Activated CD8-positive, alpha-beta T cell treated with anti-CD3 and anti-CD28 coated beads for 36 hours (primary cell): ENCODE results near the gene DNASE1L2. TPM values are rescaled to one million over a fixed set of nuclear protein-coding genes. Genes with fewer than 3 reads are reported as not detected.
A peak's percentile ranks its signal among the peaks of the same experiment; 100 is the strongest.

Source experiments
- ATAC-seq: fragments of 200-7000 bp; cut with Tn5 transposase; one replicate; pipeline ENCODE4 v1.10.0; 2021; ENCODE audit warnings: mild to moderate bottlenecking, moderate library complexity
- CTCF ChIA-PET: fragments of 350-600 bp; sonication (Branson Sonifier 250); formaldehyde crosslinking; loops from one replicate; lab custom pipeline; 2021; ENCODE audit warnings: antibody characterized with exemption; lab: Charles Lee
- POLR2A ChIA-PET: fragments of 350-600 bp; sonication (Branson Sonifier 250); formaldehyde crosslinking; loops from one replicate; lab custom pipeline; 2021; ENCODE audit warnings: antibody characterized with exemption; lab: Charles Lee
- DNase-seq: peaks from one replicate; pipeline ENCODE4 v3.0.0-alpha.2; 2020
- H3K27ac Mint-ChIP-seq: one replicate; pipeline ENCODE4 v1.8.0; 2021; ENCODE audit warnings: mild to moderate bottlenecking, mixed read lengths
- H3K27me3 Mint-ChIP-seq: one replicate; pipeline ENCODE4 v1.8.0; 2021; ENCODE audit warnings: mixed read lengths
- H3K36me3 Mint-ChIP-seq: one replicate; pipeline ENCODE4 v1.8.0; 2021; ENCODE audit warnings: low read depth, mixed read lengths
- H3K4me1 Mint-ChIP-seq: one replicate; pipeline ENCODE4 v1.8.0; 2021; ENCODE audit warnings: low read depth, mixed read lengths
- H3K4me3 Mint-ChIP-seq: one replicate; pipeline ENCODE4 v1.8.0; 2021; ENCODE audit warnings: mild to moderate bottlenecking, moderate library complexity, mixed read lengths
- H3K9me3 Mint-ChIP-seq: one replicate; pipeline ENCODE4 v1.8.0; 2021; ENCODE audit warnings: mixed read lengths
- intact Hi-C: fragments of 100-400 bp; cut with micrococcal nuclease; formaldehyde crosslinking; loops from one replicate; pipeline ENCODE4 v1.10.0; 2022
- total RNA-seq, 2 experiments: library from RNA; stranded (reverse); gene quantifications; one replicate each; pipeline ENCODE4 v1.2.3, GENCODE V29; 2021
- TF ChIP-seq, protein P1 (sequence below): fragments of 200-600 bp; IDR thresholded peaks from one replicate; pipeline ENCODE4 v1.8.0; 2022; ENCODE audit warnings: antibody characterized with exemption, mild to moderate bottlenecking

Gene DNASE1L2
- total RNA-seq, 2 experiments from 2014 or later: 0.32 to 0.51 TPM

DNA sequence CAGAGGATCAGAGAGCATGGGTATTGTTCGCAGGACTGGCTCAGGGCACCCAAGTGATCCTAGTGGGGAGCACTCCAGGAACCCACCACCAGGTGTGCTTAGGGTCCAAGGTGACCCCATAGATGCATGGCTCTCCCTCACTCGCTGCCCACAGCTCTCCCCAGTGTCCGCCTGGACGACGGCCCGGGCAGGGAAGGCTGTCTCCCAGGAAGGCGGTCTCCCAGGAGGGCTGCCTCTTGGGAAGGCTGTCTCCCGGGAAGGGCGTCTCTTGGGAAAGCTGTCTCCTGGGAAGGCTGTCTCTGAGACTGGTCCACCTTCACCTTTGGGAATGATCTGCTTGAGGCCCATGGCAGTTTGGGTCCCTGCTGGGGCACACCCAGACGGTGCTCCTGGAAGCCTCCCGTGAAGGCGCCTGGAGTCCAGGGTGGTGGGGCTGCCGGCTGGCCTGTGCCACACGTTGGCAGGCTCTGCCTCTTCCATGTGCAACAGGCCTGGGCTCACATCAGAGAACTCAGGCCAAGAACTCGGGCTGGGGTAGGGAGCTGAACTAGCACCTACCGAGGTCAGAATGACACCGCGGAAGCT is 10.1 kb downstream of the DNASE1L2 start:
- H3K27ac Mint-ChIP-seq: no peak overlapping the region
- CTCF ChIA-PET: interaction anchor here (1.1 kb wide), 1 partner anchor 11 kb away, joined by 3 read pairs; no protein-coding TSS in a partner anchor
- TF ChIP-seq, protein P1, sequence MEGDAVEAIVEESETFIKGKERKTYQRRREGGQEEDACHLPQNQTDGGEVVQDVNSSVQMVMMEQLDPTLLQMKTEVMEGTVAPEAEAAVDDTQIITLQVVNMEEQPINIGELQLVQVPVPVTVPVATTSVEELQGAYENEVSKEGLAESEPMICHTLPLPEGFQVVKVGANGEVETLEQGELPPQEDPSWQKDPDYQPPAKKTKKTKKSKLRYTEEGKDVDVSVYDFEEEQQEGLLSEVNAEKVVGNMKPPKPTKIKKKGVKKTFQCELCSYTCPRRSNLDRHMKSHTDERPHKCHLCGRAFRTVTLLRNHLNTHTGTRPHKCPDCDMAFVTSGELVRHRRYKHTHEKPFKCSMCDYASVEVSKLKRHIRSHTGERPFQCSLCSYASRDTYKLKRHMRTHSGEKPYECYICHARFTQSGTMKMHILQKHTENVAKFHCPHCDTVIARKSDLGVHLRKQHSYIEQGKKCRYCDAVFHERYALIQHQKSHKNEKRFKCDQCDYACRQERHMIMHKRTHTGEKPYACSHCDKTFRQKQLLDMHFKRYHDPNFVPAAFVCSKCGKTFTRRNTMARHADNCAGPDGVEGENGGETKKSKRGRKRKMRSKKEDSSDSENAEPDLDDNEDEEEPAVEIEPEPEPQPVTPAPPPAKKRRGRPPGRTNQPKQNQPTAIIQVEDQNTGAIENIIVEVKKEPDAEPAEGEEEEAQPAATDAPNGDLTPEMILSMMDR: no peak
- intact Hi-C loops: no loop called here
- H3K4me1 Mint-ChIP-seq: peaks cover 5% of the 10 kb centered on the region
- POLR2A ChIA-PET: interaction anchor here (1.2 kb wide), 1 partner anchor 20 kb away, joined by 3 read pairs; no protein-coding TSS in a partner anchor
- H3K4me3 Mint-ChIP-seq: no peak overlapping the region
- H3K27me3 Mint-ChIP-seq: no peaks in the 10 kb centered on the region
- DNase-seq (no peak), ATAC-seq (no peak)
- H3K36me3 Mint-ChIP-seq: peaks cover 18% of the 10 kb centered on the region
- H3K9me3 Mint-ChIP-seq: no peaks in the 10 kb centered on the region

DNA sequence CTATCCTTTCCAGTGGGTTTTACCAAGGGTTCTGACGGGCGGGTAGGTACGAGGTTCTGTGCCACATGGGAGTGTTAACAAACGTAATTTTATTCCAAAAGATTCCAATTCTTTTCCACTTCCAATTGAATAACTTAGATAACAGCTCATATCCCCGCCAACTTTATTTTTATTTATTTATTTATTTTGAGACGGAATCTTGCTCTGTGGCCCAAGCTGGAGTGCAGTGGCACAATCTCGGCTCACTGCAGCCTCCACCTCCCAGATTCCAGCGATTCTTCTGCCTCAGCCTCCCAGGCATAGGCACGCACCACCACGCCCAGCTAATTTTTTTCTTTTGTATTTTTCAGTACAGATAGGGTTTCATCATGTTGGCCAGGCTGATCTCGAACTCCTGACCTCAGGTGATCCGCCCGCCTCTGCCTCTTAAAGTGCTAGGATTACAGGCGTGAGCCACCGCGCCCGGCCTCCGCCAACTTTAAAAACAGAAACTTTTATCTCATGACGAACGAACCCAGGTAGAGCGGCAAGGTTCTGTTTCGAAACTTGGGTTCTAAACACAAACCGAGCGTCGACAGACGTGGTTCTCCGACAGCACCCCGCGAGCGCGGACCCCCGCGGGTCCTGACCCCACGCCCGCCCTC is 14.5 kb downstream of the DNASE1L2 start:
- no peaks in the 10 kb centered on the region for H3K27me3 Mint-ChIP-seq
- peak overlapping the region; percentile 88 for H3K4me3 Mint-ChIP-seq
- DNase-seq (peak; percentile 70), ATAC-seq (no peak)
- ChIA-PET POLR2A (interaction anchor here (0.8 to 3.8 kb wide), 21 partner anchors 9 to 646 kb away, joined by 3 to 59 read pairs (median 5); partner anchors contain the start of genes BRICD5, DNASE1L2, RNPS1 and TRAF7), CTCF (interaction anchor here (0.9 to 3.1 kb wide), 4 partner anchors 12 to 56 kb away, joined by 4 to 24 read pairs (median 10); partner anchors contain the start of gene CASKIN1)
- peaks cover 33% of the 10 kb centered on the region for H3K36me3 Mint-ChIP-seq
- TF ChIP-seq, protein P1: no peak
- H3K27ac Mint-ChIP-seq: peak overlapping the region; percentile 91
- peaks cover 14% of the 10 kb centered on the region for H3K4me1 Mint-ChIP-seq
- H3K9me3 Mint-ChIP-seq: no peaks in the 10 kb centered on the region
- intact Hi-C loops: no loop called here

DNA sequence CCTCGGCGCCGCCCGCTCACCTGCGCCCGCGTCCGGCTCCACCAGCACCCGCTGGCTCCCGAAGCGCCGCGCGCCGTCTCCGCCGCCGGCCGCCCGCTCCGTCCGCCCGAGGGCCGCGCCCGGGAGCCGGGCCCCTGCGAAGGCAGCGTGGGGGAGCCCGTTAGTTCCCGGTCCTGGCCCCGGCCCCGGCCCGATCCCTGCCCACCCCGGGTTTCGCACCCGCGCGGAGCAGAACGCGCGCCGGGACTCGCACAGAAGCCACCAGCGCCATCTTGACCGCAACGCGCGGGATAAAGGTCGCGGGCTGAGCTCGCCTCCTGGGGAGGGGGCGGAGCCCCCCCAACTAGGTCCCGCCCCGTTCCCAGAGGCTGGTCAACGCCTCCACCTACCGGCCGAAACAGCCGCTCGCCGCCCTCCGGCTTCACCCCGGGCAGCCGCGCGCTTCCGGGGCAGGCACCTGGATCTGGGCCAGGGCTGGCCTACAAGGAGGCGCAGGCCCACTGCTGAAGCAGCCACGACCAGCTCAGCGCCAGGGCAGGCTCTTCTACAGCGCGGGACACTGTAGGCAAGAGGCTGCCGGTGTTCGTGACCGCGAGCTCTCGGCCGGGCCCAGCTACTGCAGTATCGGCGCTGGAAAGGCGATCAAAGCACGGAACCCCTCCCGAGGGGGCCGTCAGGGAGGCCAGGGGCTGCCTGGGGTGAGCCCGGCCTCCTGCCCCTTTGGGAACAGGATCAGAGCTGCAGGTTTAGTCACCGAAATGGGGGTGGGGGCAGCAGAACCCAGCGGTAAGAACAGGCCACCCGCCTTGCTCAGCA is 15.3 kb downstream of the DNASE1L2 start, which contains the start of gene ECI1:
Gene ECI1 (minus strand): TSS at position 292 of the 816 bp plus-strand sequence. CDS start 21 bp downstream, at position 271.
- H3K4me3 Mint-ChIP-seq: peak within 1 kb of the TSS; percentile 88
- peak within 1 kb of the TSS; percentile 91 for H3K27ac Mint-ChIP-seq
- intact Hi-C loops: no loop called here
- DNase-seq (peak; percentile 87), ATAC-seq (peak; percentile 91)
- peaks cover 37% of the 10 kb centered on the region for H3K36me3 Mint-ChIP-seq
- no peaks in the 10 kb centered on the region for H3K9me3 Mint-ChIP-seq
- ChIA-PET CTCF (interaction anchor here (0.6 to 3.1 kb wide), 6 partner anchors 12 to 249 kb away, joined by 3 to 24 read pairs (median 6); partner anchors contain the start of gene CASKIN1), POLR2A (interaction anchor here (0.6 to 3.8 kb wide), 31 partner anchors 9 to 645 kb away, joined by 3 to 59 read pairs (median 5); partner anchors contain the start of genes BRICD5, CCNF, DNASE1L2 and PGP)
- TF ChIP-seq, protein P1: peak; percentile 41
- no peaks in the 10 kb centered on the region for H3K27me3 Mint-ChIP-seq
- H3K4me1 Mint-ChIP-seq: peaks cover 14% of the 10 kb centered on the region

DNA sequence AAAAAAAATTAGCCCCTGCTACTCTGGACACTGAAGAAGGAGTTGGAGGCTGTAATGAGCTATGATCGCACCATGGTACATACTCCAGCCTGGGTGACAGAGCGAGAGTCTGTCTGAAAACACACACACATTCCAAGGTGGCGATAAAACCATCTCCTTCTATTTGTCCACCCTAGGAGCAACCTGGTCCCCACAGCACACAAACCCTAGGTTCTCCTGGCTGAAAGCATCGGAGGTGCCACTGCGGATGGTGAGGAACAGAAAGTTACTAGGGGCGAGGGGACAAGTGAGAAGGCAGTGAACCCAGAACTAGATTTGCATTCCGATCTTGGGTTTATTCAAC is 16.5 kb downstream of the DNASE1L2 start:
- no peak for DNase-seq
- ChIA-PET CTCF (interaction anchor here (1.1 to 3.1 kb wide), 4 partner anchors 10 to 248 kb away, joined by 3 to 24 read pairs (median 10); partner anchors contain the start of gene CASKIN1), POLR2A (interaction anchor here (0.6 to 3.8 kb wide), 13 partner anchors 9 to 272 kb away, joined by 3 to 59 read pairs (median 7); partner anchors contain the start of genes DNASE1L2, PGP and TRAF7)
- intact Hi-C loops: no loop called here
- TF ChIP-seq, protein P1: no peak
- Mint-ChIP-seq H3K27ac (peak overlapping the region; percentile 49), H3K36me3 (peaks cover 46% of the 10 kb centered on the region), H3K9me3 (no peaks in the 10 kb centered on the region), H3K4me1 (peaks cover 14% of the 10 kb centered on the region), H3K27me3 (no peaks in the 10 kb centered on the region), H3K4me3 (peak overlapping the region; percentile 7)
- ATAC-seq: no peak
